ENCODE measurements around the gene SRBD1.

DNA sequence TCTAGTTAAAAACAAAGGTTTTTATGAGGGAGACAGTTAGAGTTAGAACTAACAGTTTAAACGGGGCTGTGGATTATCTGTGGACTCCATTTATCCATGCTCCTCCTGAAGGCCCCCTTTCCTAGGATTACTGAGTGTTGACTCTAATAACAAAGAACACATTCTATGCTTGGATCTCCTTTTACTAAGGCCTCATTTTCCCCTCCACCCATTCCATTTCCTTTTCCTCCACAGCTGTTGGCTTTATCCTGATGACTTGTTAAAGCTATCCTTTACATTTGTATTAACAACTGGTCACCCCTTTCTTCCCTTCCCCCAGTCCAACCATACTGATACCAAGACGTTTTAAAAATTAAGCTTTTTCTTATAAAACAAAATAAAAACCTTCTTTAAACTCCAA is 220.6 kb downstream of the SRBD1 start:
- TF ChIP-seq POLR2AphosphoS5 (IDR thresholded peaks at IDR 0.05) = no peak
- no peak for TF ChIP-seq EP300 (IDR thresholded peaks at IDR 0.05)
- TF ChIP-seq POLR2A (IDR thresholded peaks at IDR 0.05) = no peak
- TF ChIP-seq, protein P1, sequence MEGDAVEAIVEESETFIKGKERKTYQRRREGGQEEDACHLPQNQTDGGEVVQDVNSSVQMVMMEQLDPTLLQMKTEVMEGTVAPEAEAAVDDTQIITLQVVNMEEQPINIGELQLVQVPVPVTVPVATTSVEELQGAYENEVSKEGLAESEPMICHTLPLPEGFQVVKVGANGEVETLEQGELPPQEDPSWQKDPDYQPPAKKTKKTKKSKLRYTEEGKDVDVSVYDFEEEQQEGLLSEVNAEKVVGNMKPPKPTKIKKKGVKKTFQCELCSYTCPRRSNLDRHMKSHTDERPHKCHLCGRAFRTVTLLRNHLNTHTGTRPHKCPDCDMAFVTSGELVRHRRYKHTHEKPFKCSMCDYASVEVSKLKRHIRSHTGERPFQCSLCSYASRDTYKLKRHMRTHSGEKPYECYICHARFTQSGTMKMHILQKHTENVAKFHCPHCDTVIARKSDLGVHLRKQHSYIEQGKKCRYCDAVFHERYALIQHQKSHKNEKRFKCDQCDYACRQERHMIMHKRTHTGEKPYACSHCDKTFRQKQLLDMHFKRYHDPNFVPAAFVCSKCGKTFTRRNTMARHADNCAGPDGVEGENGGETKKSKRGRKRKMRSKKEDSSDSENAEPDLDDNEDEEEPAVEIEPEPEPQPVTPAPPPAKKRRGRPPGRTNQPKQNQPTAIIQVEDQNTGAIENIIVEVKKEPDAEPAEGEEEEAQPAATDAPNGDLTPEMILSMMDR (IDR thresholded peaks at IDR 0.05) = no peak

Measured in stomach (tissue), 4 donors.